GM12874 (cell line): ENCODE results near the gene GBX1.

Experiments
- CTCF ChIP-seq: IDR thresholded peaks from 2 replicates; pipeline ENCODE4 v1.5.1; 2011; ENCODE audit warnings: low read depth, mild to moderate bottlenecking, control low read depth, low read length, moderate library complexity; ENCODE audit not compliant: insufficient read depth

Gene GBX1

GRCh38 chr7:151168787-151169162 lies 1.3 kb upstream of the GBX1 start:
- no peak for TF ChIP-seq CTCF

- peak; percentile 81 for TF ChIP-seq CTCF
These were observed 701 bp upstream of the GBX1 start for GRCh38 chr7:151168003-151168786.

- no peak for TF ChIP-seq CTCF
These were observed 781 bp downstream of the GBX1 start for GRCh38 chr7:151166629-151167196.

DNA sequence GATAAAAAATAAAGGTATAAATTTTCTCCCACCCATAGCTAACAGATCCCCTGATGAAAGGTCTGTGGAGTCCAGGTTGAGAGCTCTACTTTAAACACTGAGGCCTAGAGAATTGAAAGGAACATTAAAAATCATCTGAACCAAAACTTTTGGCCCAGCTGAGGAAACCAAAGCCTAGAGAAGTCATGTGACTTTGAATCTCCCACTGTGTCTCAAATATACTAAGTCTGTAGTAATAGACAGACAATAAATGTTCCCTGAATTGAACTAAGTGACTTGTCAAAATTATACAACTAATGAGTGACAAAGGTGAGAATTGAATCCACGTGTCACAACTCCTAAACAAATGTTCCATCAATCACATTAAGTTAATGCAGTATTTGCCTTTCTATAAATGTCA lies 5.7 kb downstream of the GBX1 start:
- no peak for TF ChIP-seq CTCF

GRCh38 chr7:151157645-151158329 lies 9.7 kb downstream of the GBX1 start:
- no peak for TF ChIP-seq CTCF

- no peak for TF ChIP-seq CTCF
These were observed 14.6 kb downstream of the GBX1 start for GRCh38 chr7:151152643-151153513.

GRCh38 chr7:151150388-151150787 lies 17.1 kb downstream of the GBX1 start:
- TF ChIP-seq CTCF: no peak
